HEK293T (cell line): ENCODE results near the gene MAST2.

Experiments
- CTCF ChIA-PET: fragments of 350-600 bp; formaldehyde crosslinking; extraction: SDS; loops from one replicate; lab custom pipeline; 2021; ENCODE audit warnings: antibody characterized with exemption, inconsistent platforms; lab: Yijun Ruan, JAX
- POLR2A ChIA-PET: fragments of 350-600 bp; formaldehyde crosslinking; extraction: SDS; loops from one replicate; lab custom pipeline; 2020; ENCODE audit warnings: antibody characterized with exemption, inconsistent platforms; lab: Yijun Ruan, JAX
- DNase-seq: peaks from one replicate; pipeline ENCODE4 v3.0.0; 2012; ENCODE audit warnings: mixed read lengths; ENCODE audit errors: extremely low spot score
- ARNT ChIP-seq: fragments of 450-650 bp; IDR thresholded peaks from 2 replicates; pipeline ENCODE4 v1.6.1; 2017; ENCODE audit warnings: mild to moderate bottlenecking
- BHLHE40 ChIP-seq: fragments of 450-650 bp; IDR thresholded peaks from 2 replicates; pipeline ENCODE4 v1.6.1; 2016; ENCODE audit warnings: mild to moderate bottlenecking, moderate library complexity, borderline replicate concordance
- CTBP1 ChIP-seq: fragments of 450-650 bp; IDR thresholded peaks from 2 replicates; pipeline ENCODE4 v1.6.1; 2016; ENCODE audit warnings: borderline replicate concordance
- ELF4 ChIP-seq: fragments of 450-650 bp; IDR thresholded peaks from 2 replicates; pipeline ENCODE4 v1.6.1; 2017; ENCODE audit warnings: antibody characterized with exemption
- FOXA1 ChIP-seq: fragments of 450-650 bp; IDR thresholded peaks from 2 replicates; pipeline ENCODE4 v1.6.1; 2016; ENCODE audit warnings: mild to moderate bottlenecking
- FOXK2 ChIP-seq: fragments of 450-650 bp; IDR thresholded peaks from 2 replicates; pipeline ENCODE4 v1.6.1; 2016; ENCODE audit warnings: mild to moderate bottlenecking
- FOXM1 ChIP-seq: fragments of 450-650 bp; IDR thresholded peaks from 2 replicates; pipeline ENCODE4 v1.6.1; 2017; ENCODE audit warnings: mild to moderate bottlenecking, borderline replicate concordance
- HDGF ChIP-seq: fragments of 450-650 bp; IDR thresholded peaks from 2 replicates; pipeline ENCODE4 v1.6.1; 2017; ENCODE audit warnings: antibody characterized with exemption, borderline replicate concordance
- L3MBTL2 ChIP-seq: fragments of 450-650 bp; conservative IDR thresholded peaks from 2 replicates; pipeline ENCODE4 v1.6.1; 2016; ENCODE audit warnings: mild to moderate bottlenecking
- LEF1 ChIP-seq: fragments of 450-650 bp; IDR thresholded peaks from 2 replicates; pipeline ENCODE4 v1.6.1; 2017; ENCODE audit warnings: mild to moderate bottlenecking, borderline replicate concordance
- NFRKB ChIP-seq: fragments of 450-650 bp; IDR thresholded peaks from 2 replicates; pipeline ENCODE4 v1.6.1; 2016; ENCODE audit warnings: mild to moderate bottlenecking, moderate library complexity
- PKNOX1 ChIP-seq: fragments of 450-650 bp; IDR thresholded peaks from 2 replicates; pipeline ENCODE4 v1.6.1; 2016
- SP1 ChIP-seq: fragments of 450-650 bp; IDR thresholded peaks from 2 replicates; pipeline ENCODE4 v1.6.1; 2017
- SUZ12 ChIP-seq: fragments of 450-650 bp; IDR thresholded peaks from 2 replicates; pipeline ENCODE4 v1.6.1; 2016; ENCODE audit warnings: mild to moderate bottlenecking
- TARDBP ChIP-seq: fragments of 450-650 bp; IDR thresholded peaks from 2 replicates; pipeline ENCODE4 v1.6.1; 2016
- ZNF384 ChIP-seq: fragments of 450-650 bp; IDR thresholded peaks from 2 replicates; pipeline ENCODE4 v1.6.1; 2016

Gene MAST2

DNA sequence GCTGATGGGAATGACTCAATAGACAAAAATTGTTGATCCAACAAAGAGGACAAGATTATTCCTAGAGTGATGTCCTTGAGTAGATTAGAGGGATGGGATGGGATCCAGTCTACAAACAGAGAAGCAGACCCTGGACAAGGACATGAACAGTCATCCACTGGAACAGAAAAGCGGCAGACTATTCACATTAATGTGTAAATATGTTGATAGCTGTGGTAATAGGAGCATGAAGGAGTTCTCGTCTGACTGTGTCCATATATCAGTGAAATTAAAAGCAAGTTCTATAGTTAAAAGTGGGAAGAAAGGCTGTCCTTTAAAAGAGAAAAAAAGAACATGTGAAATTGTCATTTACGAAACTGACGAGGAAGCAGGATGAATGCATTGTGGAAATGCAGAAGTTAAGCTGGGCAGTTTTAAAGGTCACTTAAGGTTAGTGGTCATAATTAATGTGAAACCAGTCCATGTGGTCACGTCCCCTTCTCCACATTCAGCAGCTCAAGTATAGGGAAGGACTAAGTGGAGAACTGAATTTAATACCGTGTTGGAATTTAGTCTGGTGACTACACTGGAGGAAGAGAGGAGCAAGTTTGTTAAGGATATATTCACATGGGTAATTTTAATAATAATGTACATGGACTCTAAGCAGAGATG, 266.9 kb downstream of the MAST2 start:
- ChIA-PET CTCF (interaction anchor here (1.1 kb wide), 1 partner anchor 15 kb away, joined by 4 read pairs; no protein-coding TSS in a partner anchor), POLR2A (no interaction called here)
- TF ChIP-seq SUZ12: no peak
- no peak for TF ChIP-seq FOXK2
- no peak for TF ChIP-seq CTBP1
- TF ChIP-seq TARDBP: no peak
- no peak for TF ChIP-seq L3MBTL2
- no peak for TF ChIP-seq HDGF
- no peak for TF ChIP-seq ARNT
- no peak for TF ChIP-seq ZNF384
- no peak for TF ChIP-seq ELF4
- TF ChIP-seq BHLHE40: no peak
- TF ChIP-seq LEF1: no peak
- TF ChIP-seq NFRKB: no peak
- TF ChIP-seq FOXM1: no peak
- TF ChIP-seq SP1: no peak
- no peak for TF ChIP-seq PKNOX1
- no peak for TF ChIP-seq FOXA1
- no peak for DNase-seq

DNA sequence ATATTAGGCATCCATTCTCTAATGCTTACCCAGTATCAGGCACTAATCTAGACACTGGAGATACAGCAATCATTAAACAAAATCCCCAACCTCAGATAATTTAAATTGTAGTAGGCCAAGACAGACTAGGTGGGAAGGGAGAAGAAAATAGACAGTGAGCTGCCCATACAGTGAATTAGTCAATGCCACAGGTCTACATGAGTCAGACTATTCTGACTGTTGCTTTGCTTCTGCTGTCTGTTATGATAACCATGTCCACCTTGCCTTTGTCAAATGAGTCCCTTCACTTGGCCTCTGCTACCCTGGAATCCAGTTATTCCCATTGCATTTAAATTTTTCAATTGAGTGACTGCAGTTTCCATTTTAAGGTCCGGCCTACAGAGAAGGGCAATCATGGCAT, 269.6 kb downstream of the MAST2 start:
- ChIA-PET CTCF (no interaction called here), POLR2A (no interaction called here)
- TF ChIP-seq BHLHE40 (no peak), TARDBP (no peak), SUZ12 (no peak), PKNOX1 (no peak), FOXM1 (no peak), CTBP1 (no peak), L3MBTL2 (no peak), ARNT (no peak), SP1 (no peak), HDGF (no peak), ELF4 (no peak), NFRKB (no peak), LEF1 (no peak), FOXK2 (no peak), ZNF384 (no peak), FOXA1 (no peak)
- no peak for DNase-seq

DNA sequence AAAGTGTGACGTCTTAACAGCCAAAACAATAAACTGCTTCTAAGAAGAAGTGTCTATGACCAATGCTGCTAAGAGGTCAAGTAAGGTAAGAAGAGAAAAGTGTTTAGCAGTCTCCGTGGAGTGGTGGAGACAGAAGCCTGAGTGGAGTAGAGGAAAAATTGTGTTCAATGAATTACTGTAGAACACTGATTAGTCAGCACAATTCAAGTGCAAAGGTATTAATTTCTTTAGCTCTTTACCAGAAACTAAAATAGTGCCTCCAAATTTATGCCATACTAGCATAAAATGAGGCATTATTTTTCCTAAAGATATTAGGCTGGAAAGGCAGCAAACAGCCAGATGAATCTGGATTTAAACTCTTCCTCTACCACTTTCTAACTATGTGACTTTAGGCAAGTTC, 272.9 kb downstream of the MAST2 start:
- ChIA-PET CTCF (no interaction called here), POLR2A (interaction anchor here (1.0 kb wide), 1 partner anchor 56 kb away, joined by 4 read pairs; the partner anchor contains the start of gene PIK3R3)
- TF ChIP-seq HDGF: no peak
- TF ChIP-seq SUZ12: no peak
- TF ChIP-seq ELF4: no peak
- TF ChIP-seq LEF1: no peak
- no peak for TF ChIP-seq FOXK2
- no peak for TF ChIP-seq PKNOX1
- no peak for TF ChIP-seq ARNT
- TF ChIP-seq CTBP1: no peak
- TF ChIP-seq ZNF384: no peak
- no peak for TF ChIP-seq FOXA1
- TF ChIP-seq TARDBP: no peak
- no peak for TF ChIP-seq FOXM1
- no peak for TF ChIP-seq L3MBTL2
- TF ChIP-seq SP1: no peak
- TF ChIP-seq NFRKB: no peak
- TF ChIP-seq BHLHE40: no peak
- DNase-seq: no peak

DNA sequence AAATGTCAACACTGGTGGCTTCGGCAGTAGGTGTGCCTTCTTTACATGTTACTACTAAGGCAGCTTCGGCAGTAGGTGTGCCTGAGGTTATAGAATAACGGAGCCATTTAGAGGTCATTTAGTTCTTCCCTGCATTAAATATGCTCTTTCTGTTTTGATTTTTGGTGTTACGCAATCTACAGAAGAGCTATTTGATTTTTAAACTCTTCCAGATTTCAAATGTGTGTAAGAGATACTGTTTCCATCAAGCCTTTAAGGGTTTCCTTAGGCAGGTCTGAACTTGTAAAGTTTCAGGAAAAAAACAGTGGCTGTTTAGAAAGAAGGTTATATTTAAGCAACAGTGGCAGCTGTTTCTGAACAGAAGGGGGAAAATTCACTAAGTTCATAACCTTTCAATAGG, 274.2 kb downstream of the MAST2 start:
- TF ChIP-seq NFRKB (no peak), LEF1 (no peak), FOXA1 (no peak), HDGF (no peak), SP1 (no peak), SUZ12 (no peak), ZNF384 (no peak), ARNT (no peak)
- CTCF ChIA-PET: no interaction called here
- POLR2A ChIA-PET: no interaction called here
- no peak for DNase-seq

DNA sequence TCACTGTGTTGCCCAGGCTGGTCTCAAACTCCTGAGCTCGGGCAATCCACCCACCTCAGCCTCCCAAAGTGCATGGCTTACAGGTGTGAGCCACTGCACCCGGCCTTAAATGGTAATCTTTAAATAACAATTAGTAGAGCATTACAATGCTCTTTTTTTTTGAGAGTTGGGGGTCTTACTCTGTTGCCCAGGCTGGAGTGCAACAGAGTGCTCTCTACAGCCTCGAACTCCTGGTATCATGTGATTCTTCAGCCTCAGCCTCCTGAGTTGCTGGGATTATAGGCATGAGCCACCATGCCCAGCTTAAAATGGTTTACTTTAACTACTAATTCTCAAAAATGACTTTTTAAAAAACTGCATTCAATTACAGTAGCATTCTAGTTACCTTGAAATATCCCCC, 276.8 kb downstream of the MAST2 start:
- CTCF ChIA-PET: no interaction called here

More for the DNA sequence above, 276.8 kb downstream of the MAST2 start:
- DNase-seq: no peak
- POLR2A ChIA-PET: no interaction called here
- TF ChIP-seq SP1 (no peak), FOXM1 (no peak), ARNT (no peak), NFRKB (no peak), SUZ12 (no peak), PKNOX1 (no peak), L3MBTL2 (no peak), CTBP1 (no peak), HDGF (no peak), FOXK2 (no peak), FOXA1 (no peak), BHLHE40 (no peak), TARDBP (no peak), ZNF384 (no peak), ELF4 (no peak), LEF1 (no peak)
